ENCODE data around the gene MSX1.

GRCh38 chr4:4837316-4837715 lies 22.1 kb upstream of the MSX1 start:
- TF ChIP-seq, protein P1, sequence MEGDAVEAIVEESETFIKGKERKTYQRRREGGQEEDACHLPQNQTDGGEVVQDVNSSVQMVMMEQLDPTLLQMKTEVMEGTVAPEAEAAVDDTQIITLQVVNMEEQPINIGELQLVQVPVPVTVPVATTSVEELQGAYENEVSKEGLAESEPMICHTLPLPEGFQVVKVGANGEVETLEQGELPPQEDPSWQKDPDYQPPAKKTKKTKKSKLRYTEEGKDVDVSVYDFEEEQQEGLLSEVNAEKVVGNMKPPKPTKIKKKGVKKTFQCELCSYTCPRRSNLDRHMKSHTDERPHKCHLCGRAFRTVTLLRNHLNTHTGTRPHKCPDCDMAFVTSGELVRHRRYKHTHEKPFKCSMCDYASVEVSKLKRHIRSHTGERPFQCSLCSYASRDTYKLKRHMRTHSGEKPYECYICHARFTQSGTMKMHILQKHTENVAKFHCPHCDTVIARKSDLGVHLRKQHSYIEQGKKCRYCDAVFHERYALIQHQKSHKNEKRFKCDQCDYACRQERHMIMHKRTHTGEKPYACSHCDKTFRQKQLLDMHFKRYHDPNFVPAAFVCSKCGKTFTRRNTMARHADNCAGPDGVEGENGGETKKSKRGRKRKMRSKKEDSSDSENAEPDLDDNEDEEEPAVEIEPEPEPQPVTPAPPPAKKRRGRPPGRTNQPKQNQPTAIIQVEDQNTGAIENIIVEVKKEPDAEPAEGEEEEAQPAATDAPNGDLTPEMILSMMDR (conservative IDR thresholded peaks at IDR 0.05): no peak
- TF ChIP-seq EZH2 (IDR thresholded peaks at IDR 0.05; ENCODE audit: low read depth): no peak
